Psoas muscle (tissue), 8 donors: ENCODE data around the gene NAA60. TPM values are rescaled to one million over a fixed set of nuclear protein-coding genes. Genes with fewer than 3 reads are reported as not detected.

ENCODE experiments used
- ATAC-seq, 4 donors: fragments of 200-7000 bp; cut with Tn5 transposase; one replicate each; pipeline ENCODE4 v1.9.1; 2020; ENCODE audit warnings: moderate library complexity in 3 of 4, mild to moderate bottlenecking in 2 of 4
- DNase-seq, 2 donors: peaks; one replicate each; pipeline ENCODE4 v3.0.0-alpha.2; 2020
- H3K27ac ChIP-seq: fragments of 200-600 bp; one replicate; pipeline ENCODE4 v1.8.0; 2022
- H3K27me3 ChIP-seq, 3 donors: fragments of 200-600 bp in 1 of 3; one replicate each; pipeline versions ENCODE4 v1.6.1 to v1.8.0; 2013 to 2022; ENCODE audit warnings: low read length in 2 of 3, mild to moderate bottlenecking in 2 of 3, moderate library complexity in 1 of 3; ENCODE audit not compliant: insufficient read depth in 3 of 3
- H3K36me3 ChIP-seq, 2 donors: fragments of 200-600 bp in 1 of 2; one replicate each; pipeline versions ENCODE4 v1.6.1 to v1.8.0; 2013 to 2022; ENCODE audit warnings: low read depth in 1 of 2, mild to moderate bottlenecking in 1 of 2, moderate library complexity in 1 of 2; ENCODE audit not compliant: insufficient read depth in 1 of 2
- H3K4me1 ChIP-seq: fragments of 200-600 bp; one replicate; pipeline ENCODE4 v1.8.0; 2022
- H3K4me3 ChIP-seq: fragments of 200-600 bp; one replicate; pipeline ENCODE4 v1.8.0; 2022; ENCODE audit warnings: mild to moderate bottlenecking
- H3K9me3 ChIP-seq: fragments of 200-600 bp; one replicate; pipeline ENCODE4 v1.8.0; 2022
- CTCF ChIP-seq: fragments of 200-600 bp; IDR thresholded peaks from one replicate; pipeline ENCODE4 v1.8.0; 2022; ENCODE audit warnings: antibody characterized with exemption
- WGBS, 3 donors: extraction: QIAGEN DNeasy Blood & Tissue Kit; methylation state at CpG; one replicate each; pipeline versions ENCODE4 v1.1.6 to v1.1.7; 2013; 5-methylcytosine and 5-hydroxymethylcytosine counted together
- intact Hi-C, 2 donors: fragments of 100-400 bp; cut with DNase I; formaldehyde crosslinking; loops; one replicate each; pipeline versions ENCODE4 v1.11.0 to v1.14.2; 2022
- polyA plus RNA-seq, 3 donors: library from polyadenylated mRNA; stranded (reverse); fragments of 200-250 nt; gene quantifications; one replicate each; pipeline ENCODE4 v1.2.3, GENCODE V29; 2013
- total RNA-seq, 4 donors: library from RNA; stranded (reverse); fragmentation: NEBNext Ultra II Directional in 2 of 4; extraction: Animal tissue kit (Norgen Biotek cat#: 25700) in 2 of 4; gene quantifications; one replicate each; pipeline versions ENCODE4 v1.2.1 to v1.2.4, GENCODE V29; 2021 to 2023
- donor health status: healthy with polysubstance abuse.
- donor health status: DM: no; HTN: no; CAD: no; lungs with moderate emphysema.
- donor health status: Bipolar disorder and iron deficiency.
- donor health status: healthy.
- donor health status: DM: yes; HTN: yes; CAD: no.
- donor health status: DM: no; HTN: no; CAD: no.
- donor health status: DM: no; HTN: no; CAD: no.
- donor health status: DM: yes; HTN: yes; CAD: no.

The NAA60 gene
- total and polyA plus RNA-seq, 7 donors: 17.9 to 29.3 (median 20.1) TPM

GRCh38 chr16:3479654-3480216 is 36.3 kb downstream of the NAA60 start:
- Histone ChIP-seq H3K4me1 (peaks cover 13% of the 10 kb centered on the region), H3K4me3 (no peak overlapping the region), H3K9me3 (no peaks in the 10 kb centered on the region), H3K27me3 (no peaks in the 10 kb centered on the region), H3K27ac (no peak overlapping the region), H3K36me3 (peaks cover 20 to 58% of the 10 kb centered on the region in 2 donors)
- TF ChIP-seq CTCF: no peak
- intact Hi-C loops: no loop called here
- DNase-seq: no peak
- WGBS, 3 donors: 76 to 88% (median 86%) methylated on average over 12 of the region's 12 CpGs
- ATAC-seq: no peak

- DNase-seq (no peak), ATAC-seq (peak; percentile 35 to 77 (median 62))
- Histone ChIP-seq H3K4me1 (peaks cover 10% of the 10 kb centered on the region), H3K27me3 (no peaks in the 10 kb centered on the region), H3K36me3 (peaks cover 26 to 71% of the 10 kb centered on the region in 2 donors), H3K9me3 (no peaks in the 10 kb centered on the region), H3K4me3 (no peak overlapping the region), H3K27ac (peak overlapping the region; percentile 10)
- TF ChIP-seq CTCF: no peak
- WGBS, 3 donors: 40 to 60% (median 45%) methylated on average over 18 of the region's 18 CpGs
- intact Hi-C loops: no loop called here
These were observed 37.6 kb downstream of the NAA60 start for GRCh38 chr16:3480901-3481695.

- Histone ChIP-seq H3K9me3 (no peaks in the 10 kb centered on the region), H3K4me1 (peaks cover 6% of the 10 kb centered on the region), H3K27me3 (no peaks in the 10 kb centered on the region), H3K4me3 (no peak overlapping the region), H3K36me3 (peaks cover 26 to 75% of the 10 kb centered on the region in 2 donors), H3K27ac (no peak overlapping the region)
- intact Hi-C loops: no loop called here
- WGBS, 3 donors: 91 to 95% (median 94%) methylated on average over 28 to 32 of the region's 32 CpGs
- no peak for DNase-seq
- ATAC-seq: no peak
- TF ChIP-seq CTCF: no peak
These were observed 38.5 kb downstream of the NAA60 start for GRCh38 chr16:3481696-3482658.

GRCh38 chr16:3482659-3483241 is 39.3 kb downstream of the NAA60 start:
- TF ChIP-seq CTCF: no peak
- Histone ChIP-seq H3K9me3 (no peaks in the 10 kb centered on the region), H3K27me3 (no peaks in the 10 kb centered on the region), H3K27ac (no peak overlapping the region), H3K4me3 (no peak overlapping the region), H3K4me1 (peaks cover 6% of the 10 kb centered on the region), H3K36me3 (peaks cover 26 to 82% of the 10 kb centered on the region in 2 donors)
- WGBS, 3 donors: 90 to 94% (median 91%) methylated on average over 18 of the region's 18 CpGs
- intact Hi-C loops: no loop called here
- ATAC-seq: no peak
- DNase-seq: no peak
